ENCODE data around the gene ASIC2.
"Not testable (repeated sequence)": the region's sequence is repeated elsewhere in the genome, so short reads cannot be mapped to it uniquely, and the experiment has no call there.

ASIC2 gene

DNA sequence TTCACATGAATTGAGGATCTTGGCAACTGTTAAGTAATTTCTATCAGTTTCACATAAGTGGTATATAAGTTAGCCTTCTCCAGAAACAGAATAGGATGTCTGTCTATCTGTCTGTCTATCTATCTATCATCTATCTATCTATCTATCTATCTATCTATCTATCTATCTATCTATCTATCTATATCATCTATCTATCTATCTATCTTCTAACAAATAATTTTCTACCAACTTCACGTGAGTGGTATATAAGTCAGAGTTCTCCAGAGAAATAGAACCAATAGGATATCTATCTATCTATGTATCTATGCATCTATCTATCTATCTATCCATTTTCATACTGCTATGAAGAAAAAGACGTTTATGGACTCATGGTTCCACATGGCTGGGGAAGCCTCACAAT, 312.9 kb downstream of the ASIC2 start:
- DNase-seq (ENCODE audit: low spot score), result no peak

DNA sequence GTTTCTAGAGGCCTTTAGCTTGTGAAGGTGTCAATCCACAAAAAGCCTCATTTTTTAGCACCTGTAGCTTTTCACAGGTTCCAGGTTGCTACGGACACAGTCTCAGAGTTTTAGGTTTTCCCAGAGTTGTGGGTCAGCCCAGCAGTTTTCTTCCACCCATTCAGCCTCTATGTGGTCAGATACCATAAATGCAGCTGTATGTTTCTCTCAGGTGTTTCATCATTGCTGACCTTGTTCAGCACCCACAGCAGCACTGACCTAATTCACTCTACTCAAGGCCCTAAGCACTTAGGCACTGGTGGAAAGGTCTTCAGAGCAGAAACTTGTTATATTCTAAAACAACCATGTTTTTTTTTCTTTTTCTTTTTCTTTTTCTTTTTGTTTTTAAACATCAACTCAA, 316.5 kb downstream of the ASIC2 start:
- no peak for DNase-seq (ENCODE audit: low spot score)

DNA sequence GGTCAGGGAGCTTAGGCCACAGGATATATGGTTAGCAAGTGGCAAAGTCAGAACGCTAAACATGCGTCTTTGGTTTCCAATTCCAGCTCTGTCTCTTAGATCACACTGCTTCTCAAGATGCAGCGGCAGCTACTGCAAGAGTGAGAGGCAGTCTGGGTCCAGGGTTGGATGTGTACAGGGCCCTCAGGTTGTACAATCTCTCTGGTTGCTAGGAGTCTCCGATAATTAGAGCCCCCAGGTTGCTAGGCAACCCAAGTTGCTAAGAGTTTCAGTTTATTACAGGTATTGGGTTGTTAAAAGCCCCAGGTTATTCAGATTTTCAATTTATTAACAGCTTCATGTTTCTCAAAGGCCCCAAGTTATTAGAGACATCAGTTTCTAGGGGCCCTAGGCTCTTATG, 317.0 kb downstream of the ASIC2 start:
- DNase-seq (ENCODE audit: low spot score), result no peak

DNA sequence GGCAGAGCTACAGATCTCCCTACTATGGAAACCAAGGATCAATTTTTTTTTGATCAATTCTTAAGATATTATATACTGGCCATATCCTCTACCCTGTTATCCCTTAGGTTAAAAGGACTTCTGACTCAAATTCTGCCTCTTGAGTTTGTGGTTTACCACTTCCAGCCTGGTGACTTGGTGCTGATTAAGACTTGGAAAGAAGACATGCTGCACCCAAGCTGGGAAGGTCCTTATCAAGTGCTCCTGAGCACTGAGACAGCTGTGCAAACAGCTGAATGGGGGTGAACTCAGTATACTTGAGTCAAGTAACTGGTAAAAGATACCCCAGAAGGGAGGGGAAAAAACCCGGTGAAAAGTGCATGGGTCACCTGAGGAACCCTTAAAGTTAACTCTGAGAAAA, 321.9 kb downstream of the ASIC2 start:
- DNase-seq (ENCODE audit: low spot score), result no peak

DNA sequence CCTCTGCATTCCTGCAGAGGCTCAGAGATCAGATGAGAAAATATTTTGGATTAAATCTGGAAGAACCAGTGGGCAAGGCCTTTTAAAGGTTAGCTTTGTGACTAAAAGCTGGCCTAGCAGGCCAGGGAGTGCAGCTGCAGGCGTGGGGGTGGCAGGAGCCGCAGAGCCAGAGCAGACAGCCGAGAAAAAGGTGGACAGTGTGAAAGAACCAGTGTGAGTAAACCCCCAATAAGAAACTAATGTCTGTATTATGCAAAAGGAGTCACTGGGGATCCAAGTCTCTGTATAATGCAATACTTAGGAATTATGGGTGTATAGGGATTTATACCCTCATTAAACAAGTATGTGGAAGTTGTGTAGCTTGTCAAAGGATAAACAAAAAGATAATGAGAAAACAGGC, 322.8 kb downstream of the ASIC2 start:
- no peak for DNase-seq (ENCODE audit: low spot score)

DNA sequence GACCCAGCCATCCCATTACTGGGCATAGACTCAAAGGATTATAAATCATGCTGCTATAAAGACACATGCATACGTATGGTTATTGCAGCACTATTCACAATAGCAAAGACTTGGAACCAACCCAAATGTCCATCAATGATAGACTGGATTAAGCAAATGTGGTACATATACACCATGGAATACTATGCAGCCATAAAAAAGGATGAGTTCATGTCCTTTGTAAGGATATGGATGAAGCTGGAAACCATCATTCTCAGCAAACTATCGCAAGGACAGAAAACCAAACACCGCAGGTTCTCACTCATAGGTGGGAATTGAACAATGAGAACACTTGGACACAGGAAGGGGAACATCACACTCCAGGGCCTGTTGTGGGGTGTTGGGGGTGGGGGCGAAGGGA, 323.9 kb downstream of the ASIC2 start:
- not testable (repeated sequence) for DNase-seq (ENCODE audit: low spot score)

DNA sequence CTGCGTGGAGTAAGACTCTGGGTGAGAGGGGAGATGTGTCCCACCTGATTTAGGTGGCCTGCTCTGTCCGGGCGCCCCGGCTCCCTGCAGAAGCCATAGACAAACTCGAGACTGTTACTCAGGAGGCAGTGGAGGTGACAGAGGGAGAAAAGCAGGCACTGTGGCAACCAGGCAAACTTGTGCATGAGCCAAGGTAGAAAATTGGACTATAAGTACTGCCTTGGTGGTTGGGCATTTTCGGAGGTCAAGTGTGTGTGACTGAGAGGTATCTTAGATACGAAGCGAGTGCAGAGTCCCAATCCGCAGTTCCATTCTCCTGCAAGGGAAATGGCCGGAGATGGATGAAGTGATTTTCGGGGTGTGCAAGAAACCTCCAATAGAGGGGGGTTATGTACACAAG, 328.6 kb downstream of the ASIC2 start:
- no peak for DNase-seq (ENCODE audit: low spot score)

Measured in left forelimb (tissue), 1 donor.